Neural cell (in vitro differentiated cells): ENCODE measurements around the gene GNAL. TPM values are rescaled to one million over a fixed set of nuclear protein-coding genes. Genes with fewer than 3 reads are reported as not detected.

Experiments
- H2AFZ ChIP-seq: fragments of 200-600, 300-800 bp; sonication (generic), shearing (Covaris generic); 2 replicates; pipeline ENCODE4 v1.6.0; 2014; ENCODE audit warnings: low read depth, mild to moderate bottlenecking, antibody characterized with exemption, low read length, moderate library complexity
- H3F3A ChIP-seq: fragments of 200-600 bp; shearing (Covaris generic); 2 replicates; pipeline ENCODE4 v1.6.1; 2016; ENCODE audit warnings: mild to moderate bottlenecking, moderate library complexity, mixed read lengths, antibody characterized with exemption, low read length; ENCODE audit not compliant: insufficient read depth, poor library complexity, severe bottlenecking
- H3K27ac ChIP-seq: fragments of 200-600, 300-800 bp; sonication (generic), shearing (Covaris generic); 2 replicates; pipeline ENCODE4 v1.5.1; 2014; ENCODE audit warnings: mild to moderate bottlenecking, low read length, moderate library complexity
- H3K27me3 ChIP-seq: fragments of 300-800, 200-600 bp; sonication (generic), shearing (Covaris generic); 2 replicates; pipeline ENCODE4 v1.6.0; 2014; ENCODE audit warnings: mild to moderate bottlenecking, low read depth, low read length, moderate library complexity; ENCODE audit not compliant: insufficient read depth
- H3K36me3 ChIP-seq: fragments of 300-800, 200-600 bp; sonication (generic), shearing (Covaris generic); 2 replicates; pipeline ENCODE4 v1.5.1; 2014; ENCODE audit warnings: mild to moderate bottlenecking, antibody characterized with exemption, low read length, moderate library complexity; ENCODE audit not compliant: insufficient read depth
- H3K4me2 ChIP-seq: fragments of 300-800, 200-600 bp; sonication (generic), shearing (Covaris generic); 2 replicates; pipeline ENCODE4 v1.6.0; 2014; ENCODE audit warnings: mild to moderate bottlenecking, low read length
- H3K4me3 ChIP-seq: fragments of 300-800, 200-600 bp; sonication (generic), shearing (Covaris generic); 2 replicates; pipeline ENCODE4 v1.5.1; 2014; ENCODE audit warnings: mild to moderate bottlenecking, low read length, moderate library complexity
- H3K79me2 ChIP-seq: fragments of 200-600 bp; shearing (Covaris generic); replicated peaks from 2 replicates; pipeline ENCODE4 v1.6.0; 2014; ENCODE audit warnings: mild to moderate bottlenecking, low read length, moderate library complexity; ENCODE audit not compliant: insufficient read depth
- H3K9ac ChIP-seq: fragments of 300-800, 200-600 bp; sonication (generic), shearing (Covaris generic); 2 replicates; pipeline ENCODE4 v1.6.1; 2016; ENCODE audit warnings: mild to moderate bottlenecking, low read length, mixed read lengths
- H3K9me2 ChIP-seq: fragments of 200-600 bp; shearing (Covaris generic); 2 replicates; pipeline ENCODE4 v1.6.1; 2016; ENCODE audit warnings: mild to moderate bottlenecking, low read length, mixed read lengths; ENCODE audit not compliant: insufficient read depth
- H3K9me3 ChIP-seq: fragments of 200-600, 300-800 bp; sonication (generic), shearing (Covaris generic); 2 replicates; pipeline ENCODE4 v1.6.1; 2016; ENCODE audit warnings: mild to moderate bottlenecking, mixed run types, low read length, moderate library complexity, mixed read lengths
- H4K20me1 ChIP-seq: fragments of 200-600 bp; shearing (Covaris generic); 2 replicates; pipeline ENCODE4 v1.6.1; 2016; ENCODE audit warnings: mild to moderate bottlenecking, mixed run types; ENCODE audit not compliant: insufficient read depth
- CTCF ChIP-seq: fragments of 450-650 bp; IDR thresholded peaks from 2 replicates; pipeline ENCODE4 v1.5.1; 2014; ENCODE audit warnings: antibody characterized with exemption, mild to moderate bottlenecking, moderate library complexity; ENCODE audit not compliant: poor library complexity, severe bottlenecking
- EP300 ChIP-seq: fragments of 450-650 bp; conservative IDR thresholded peaks from 2 replicates; pipeline ENCODE4 v1.6.1; 2014; ENCODE audit warnings: antibody characterized with exemption, mild to moderate bottlenecking, moderate library complexity; ENCODE audit not compliant: poor library complexity, severe bottlenecking
- EZH2 ChIP-seq: fragments of 200-600, 300-800 bp; shearing (Covaris generic), sonication (generic); IDR thresholded peaks from 2 replicates; pipeline ENCODE4 v1.6.1; 2014; ENCODE audit warnings: antibody characterized with exemption, low read length, borderline replicate concordance, mild to moderate bottlenecking; ENCODE audit not compliant: insufficient read depth, poor library complexity, severe bottlenecking
- MXI1 ChIP-seq: fragments of 450-650 bp; conservative IDR thresholded peaks from 2 replicates; pipeline ENCODE4 v1.6.1; 2014; ENCODE audit warnings: antibody characterized with exemption, mild to moderate bottlenecking; ENCODE audit not compliant: poor library complexity, severe bottlenecking
- POLR2AphosphoS5 ChIP-seq: IDR thresholded peaks from 2 replicates; pipeline ENCODE4 v1.6.1; 2012
- RAD21 ChIP-seq: fragments of 450-650 bp; conservative IDR thresholded peaks from 2 replicates; pipeline ENCODE4 v1.6.1; 2014; ENCODE audit warnings: antibody characterized with exemption, mild to moderate bottlenecking, moderate library complexity
- REST ChIP-seq: IDR thresholded peaks from 2 replicates; pipeline ENCODE4 v1.6.1; 2012; ENCODE audit warnings: borderline replicate concordance
- SMC3 ChIP-seq: fragments of 450-650 bp; conservative IDR thresholded peaks from 2 replicates; pipeline ENCODE4 v1.6.1; 2014; ENCODE audit warnings: antibody characterized with exemption, mild to moderate bottlenecking, moderate library complexity; ENCODE audit not compliant: poor library complexity
- TAF1 ChIP-seq: IDR thresholded peaks from 2 replicates; pipeline ENCODE4 v1.6.1; 2012; ENCODE audit warnings: low read depth
- polyA plus RNA-seq: library from polyadenylated mRNA; depleted of rRNA; stranded (reverse); fragments of >200 nt; gene quantifications from 2 replicates; pipeline ENCODE4 v1.2.3, GENCODE V29; 2014

Gene GNAL
- polyA plus RNA-seq, 1 donor from 2014 or later, result 16.7 TPM

GRCh38 chr18:11791131-11791530 lies 102.1 kb downstream of the GNAL start:
- Histone ChIP-seq H3K9me3 (no peaks in the 10 kb centered on the region), H3F3A (no peaks in the 10 kb centered on the region), H3K4me2 (no peak overlapping the region), H3K36me3 (no peaks in the 10 kb centered on the region), H3K9ac (no peak overlapping the region), H4K20me1 (no peaks in the 10 kb centered on the region), H3K9me2 (no peaks in the 10 kb centered on the region), H3K4me3 (no peak overlapping the region), H3K79me2 (no peaks in the 10 kb centered on the region), H2AFZ (no peak overlapping the region), H3K27ac (no peak overlapping the region), H3K27me3 (no peaks in the 10 kb centered on the region)
- TF ChIP-seq RAD21 (no peak), SMC3 (no peak), MXI1 (no peak), TAF1 (no peak), EZH2 (no peak), EP300 (no peak), CTCF (no peak), POLR2AphosphoS5 (no peak), REST (no peak)

GRCh38 chr18:11792632-11793031 lies 103.6 kb downstream of the GNAL start:
- Histone ChIP-seq H3K27me3 (no peaks in the 10 kb centered on the region), H3K4me3 (no peak overlapping the region), H3K9me2 (no peaks in the 10 kb centered on the region), H3K79me2 (no peaks in the 10 kb centered on the region), H3F3A (no peaks in the 10 kb centered on the region), H3K4me2 (no peak overlapping the region), H3K9ac (no peak overlapping the region), H2AFZ (no peak overlapping the region), H3K36me3 (no peaks in the 10 kb centered on the region), H4K20me1 (no peaks in the 10 kb centered on the region), H3K9me3 (no peaks in the 10 kb centered on the region), H3K27ac (no peak overlapping the region)
- no peak for TF ChIP-seq EZH2
- TF ChIP-seq MXI1, result no peak
- TF ChIP-seq CTCF, result no peak
- no peak for TF ChIP-seq SMC3
- TF ChIP-seq POLR2AphosphoS5, result no peak
- no peak for TF ChIP-seq TAF1
- TF ChIP-seq RAD21, result no peak
- no peak for TF ChIP-seq EP300
- no peak for TF ChIP-seq REST
